Activated naive CD4-positive, alpha-beta T cell treated with anti-CD3 and anti-CD28 coated beads, Interleukin-2, amount 10 ng/mL, durations not matched to agents 7 days and 5 days (primary cell): Measurements from ENCODE around the gene RGS13.

Source experiments
- CTCF ChIA-PET: fragments of 350-600 bp; sonication (Branson Sonifier 250); formaldehyde crosslinking; loops from one replicate; lab custom pipeline; 2021; ENCODE audit warnings: antibody characterized with exemption; lab: Charles Lee
- DNase-seq: peaks from one replicate; pipeline ENCODE4 v3.0.0-alpha.2; 2020
- H3K27ac Mint-ChIP-seq: one replicate; pipeline ENCODE4 v1.8.0; 2021; ENCODE audit warnings: mild to moderate bottlenecking, moderate library complexity, mixed read lengths
- H3K27me3 Mint-ChIP-seq: one replicate; pipeline ENCODE4 v1.8.0; 2021; ENCODE audit warnings: mild to moderate bottlenecking, mixed read lengths
- H3K36me3 Mint-ChIP-seq: one replicate; pipeline ENCODE4 v1.8.0; 2021; ENCODE audit warnings: mixed read lengths
- H3K4me1 Mint-ChIP-seq: one replicate; pipeline ENCODE4 v1.8.0; 2021; ENCODE audit warnings: mixed read lengths
- H3K4me3 Mint-ChIP-seq: one replicate; pipeline ENCODE4 v1.8.0; 2021; ENCODE audit warnings: mild to moderate bottlenecking, moderate library complexity, mixed read lengths
- H3K9me3 Mint-ChIP-seq: one replicate; pipeline ENCODE4 v1.8.0; 2021; ENCODE audit warnings: mixed read lengths

Gene RGS13

DNA sequence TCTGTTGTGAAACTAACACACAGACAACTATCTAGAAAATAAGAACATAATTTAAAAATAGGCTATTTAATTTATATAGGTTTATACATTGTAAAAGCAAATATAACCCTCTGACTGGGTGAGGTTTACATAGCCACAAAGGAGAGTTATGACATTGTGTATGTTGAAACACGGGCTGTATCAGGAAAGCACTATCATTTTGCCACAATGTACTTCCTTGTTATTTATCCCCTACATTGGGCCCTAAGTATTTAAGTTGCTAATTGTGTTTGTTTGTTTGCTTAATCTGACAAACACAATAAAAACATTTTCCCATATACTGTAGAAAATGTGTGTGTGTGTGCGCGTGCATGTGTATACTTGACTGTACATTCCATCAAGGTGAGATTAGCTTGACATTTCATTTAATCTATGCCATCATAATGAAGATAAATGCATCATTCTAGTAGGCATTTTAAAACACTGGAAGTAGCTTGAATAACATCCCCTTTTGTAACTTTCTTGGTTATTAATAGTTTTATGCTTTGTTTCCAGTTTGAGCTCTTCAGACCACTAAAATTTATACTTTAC lies 72.1 kb downstream of the RGS13 start:
- Mint-ChIP-seq H3K27ac (no peak overlapping the region), H3K36me3 (no peaks in the 10 kb centered on the region), H3K4me3 (no peak overlapping the region), H3K4me1 (no peaks in the 10 kb centered on the region), H3K9me3 (no peaks in the 10 kb centered on the region), H3K27me3 (no peaks in the 10 kb centered on the region)
- DNase-seq: no peak
- CTCF ChIA-PET: no interaction called here

DNA sequence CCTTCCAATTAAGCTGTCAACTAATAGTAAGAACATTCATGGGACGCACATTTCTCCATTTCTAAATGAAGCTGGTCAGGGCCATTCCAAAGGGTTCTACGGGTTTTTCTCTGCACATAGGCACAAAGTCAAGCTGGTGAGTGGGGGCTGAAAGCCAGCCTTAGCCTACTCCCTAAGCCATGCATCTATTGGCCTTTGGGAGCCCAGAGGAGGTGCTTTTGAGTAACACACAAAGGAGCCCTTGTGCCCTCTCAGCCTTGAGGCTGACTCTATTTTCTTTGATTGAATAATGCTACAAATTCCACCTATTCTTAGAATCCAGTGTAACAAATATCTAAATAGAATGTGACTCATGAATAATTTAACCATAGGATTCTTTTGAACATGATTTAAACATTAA lies 73.6 kb downstream of the RGS13 start:
- Mint-ChIP-seq H3K27ac (no peak overlapping the region), H3K9me3 (no peaks in the 10 kb centered on the region), H3K4me3 (no peak overlapping the region), H3K36me3 (no peaks in the 10 kb centered on the region), H3K4me1 (no peaks in the 10 kb centered on the region), H3K27me3 (no peaks in the 10 kb centered on the region)
- CTCF ChIA-PET: interaction anchor here (0.7 kb wide), 1 partner anchor 16 kb away, joined by 3 read pairs; no protein-coding TSS in a partner anchor
- DNase-seq: no peak
